Omental fat pad (tissue), 4 donors: ENCODE results near the gene PCNX1. TPM values are rescaled to one million over a fixed set of nuclear protein-coding genes. Genes with fewer than 3 reads are reported as not detected.

ENCODE experiments used
- ATAC-seq: fragments of 150-250 bp; one replicate; pipeline ENCODE4 v1.9.1; 2016; ENCODE audit warnings: mild to moderate bottlenecking, moderate library complexity; ENCODE audit not compliant: low FRiP score
- DNase-seq: peaks from one replicate; pipeline ENCODE4 v3.0.0-alpha.2; 2019; ENCODE audit warnings: low spot score
- total RNA-seq, 4 donors: library from RNA; depleted of rRNA; stranded (reverse); fragments of >200 nt; gene quantifications; one replicate each; pipeline ENCODE4 v1.1.0, GENCODE V29; 2016
- TF ChIP-seq, protein P1 (sequence below), 3 donors: fragments of 450-650 bp; IDR thresholded peaks; one replicate each; pipeline ENCODE4 v1.5.1; 2016 to 2017; ENCODE audit warnings: antibody characterized with exemption in 3 of 3, mild to moderate bottlenecking in 3 of 3, moderate library complexity in 2 of 3

PCNX1 gene
- total RNA-seq, 4 donors from 2014 or later, result 56.9 to 98.1 (median 83.3) TPM

DNA sequence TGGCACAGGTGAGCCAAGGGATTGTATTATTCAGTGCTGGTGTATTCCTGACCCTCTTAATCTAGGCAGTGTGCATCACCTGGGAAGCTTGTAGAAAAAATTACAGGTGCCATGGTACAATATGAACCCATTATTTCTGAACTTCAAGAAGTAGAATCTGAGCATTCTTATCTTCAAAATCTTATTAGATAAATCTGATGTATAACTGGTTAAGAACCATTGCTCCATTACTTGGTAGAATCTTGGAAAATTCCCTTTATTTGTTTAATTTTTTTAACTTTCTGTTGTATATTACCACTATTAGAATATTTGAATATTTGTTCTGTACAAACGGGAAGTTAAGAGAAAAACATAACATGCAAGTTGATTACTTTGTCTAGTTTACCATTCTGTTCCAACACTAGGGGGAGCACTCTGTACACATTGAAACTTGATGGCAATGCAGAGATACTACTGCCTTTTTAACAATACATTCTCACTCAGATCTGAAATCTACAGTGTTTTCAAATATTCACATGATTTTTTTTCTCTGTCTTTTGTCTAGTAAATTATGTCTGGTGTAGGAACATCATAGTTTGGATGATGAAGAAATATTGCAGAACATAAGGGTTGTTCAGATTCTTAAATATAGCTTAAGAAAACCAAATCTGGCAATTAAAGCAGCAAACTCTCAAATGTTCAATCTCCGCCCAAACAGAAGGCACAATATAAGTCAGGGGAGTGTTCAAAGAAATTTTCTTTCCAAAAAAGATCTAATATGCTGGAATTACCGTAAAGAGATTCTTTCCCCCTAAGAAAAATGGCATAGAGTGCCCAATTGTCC lies 196.6 kb downstream of the PCNX1 start:
- ATAC-seq, result peak; percentile 54
- TF ChIP-seq, protein P1, sequence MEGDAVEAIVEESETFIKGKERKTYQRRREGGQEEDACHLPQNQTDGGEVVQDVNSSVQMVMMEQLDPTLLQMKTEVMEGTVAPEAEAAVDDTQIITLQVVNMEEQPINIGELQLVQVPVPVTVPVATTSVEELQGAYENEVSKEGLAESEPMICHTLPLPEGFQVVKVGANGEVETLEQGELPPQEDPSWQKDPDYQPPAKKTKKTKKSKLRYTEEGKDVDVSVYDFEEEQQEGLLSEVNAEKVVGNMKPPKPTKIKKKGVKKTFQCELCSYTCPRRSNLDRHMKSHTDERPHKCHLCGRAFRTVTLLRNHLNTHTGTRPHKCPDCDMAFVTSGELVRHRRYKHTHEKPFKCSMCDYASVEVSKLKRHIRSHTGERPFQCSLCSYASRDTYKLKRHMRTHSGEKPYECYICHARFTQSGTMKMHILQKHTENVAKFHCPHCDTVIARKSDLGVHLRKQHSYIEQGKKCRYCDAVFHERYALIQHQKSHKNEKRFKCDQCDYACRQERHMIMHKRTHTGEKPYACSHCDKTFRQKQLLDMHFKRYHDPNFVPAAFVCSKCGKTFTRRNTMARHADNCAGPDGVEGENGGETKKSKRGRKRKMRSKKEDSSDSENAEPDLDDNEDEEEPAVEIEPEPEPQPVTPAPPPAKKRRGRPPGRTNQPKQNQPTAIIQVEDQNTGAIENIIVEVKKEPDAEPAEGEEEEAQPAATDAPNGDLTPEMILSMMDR (IDR thresholded peaks at IDR 0.05), result peak in 2 of 3 donors; percentile 26 to 29

DNA sequence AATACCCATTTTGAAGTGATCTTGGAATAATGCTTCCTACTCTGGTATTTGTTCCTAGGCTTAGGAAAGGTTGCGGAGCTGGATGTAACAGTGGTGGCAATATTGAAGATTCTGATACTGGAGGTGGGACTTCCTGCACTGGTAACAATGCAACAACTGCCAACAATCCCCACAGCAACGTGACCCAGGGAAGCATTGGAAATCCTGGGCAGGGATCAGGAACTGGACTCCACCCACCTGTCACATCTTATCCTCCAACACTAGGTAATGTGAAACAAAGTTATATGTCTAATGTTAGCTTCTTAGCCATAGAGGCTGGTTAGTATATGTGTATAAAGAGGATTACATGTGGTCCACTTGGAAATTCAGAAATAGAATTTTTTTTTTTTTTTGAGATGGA lies 197.9 kb downstream of the PCNX1 start:
- ATAC-seq (no peak), DNase-seq (no peak)
- TF ChIP-seq, protein P1 (IDR thresholded peaks at IDR 0.05), result no peak

More for the DNA sequence above, 196.6 kb downstream of the PCNX1 start:
- no peak for DNase-seq

GRCh38 chr14:71107921-71108320 lies 200.7 kb downstream of the PCNX1 start:
- DNase-seq (no peak), ATAC-seq (no peak)

GRCh38 chr14:71108398-71109119 lies 201.3 kb downstream of the PCNX1 start:
- TF ChIP-seq, protein P1 (IDR thresholded peaks at IDR 0.05), result no peak
- DNase-seq (no peak), ATAC-seq (no peak)

More at GRCh38 chr14:71107921-71108320, 200.7 kb downstream of the PCNX1 start:
- TF ChIP-seq, protein P1 (IDR thresholded peaks at IDR 0.05), result no peak

DNA sequence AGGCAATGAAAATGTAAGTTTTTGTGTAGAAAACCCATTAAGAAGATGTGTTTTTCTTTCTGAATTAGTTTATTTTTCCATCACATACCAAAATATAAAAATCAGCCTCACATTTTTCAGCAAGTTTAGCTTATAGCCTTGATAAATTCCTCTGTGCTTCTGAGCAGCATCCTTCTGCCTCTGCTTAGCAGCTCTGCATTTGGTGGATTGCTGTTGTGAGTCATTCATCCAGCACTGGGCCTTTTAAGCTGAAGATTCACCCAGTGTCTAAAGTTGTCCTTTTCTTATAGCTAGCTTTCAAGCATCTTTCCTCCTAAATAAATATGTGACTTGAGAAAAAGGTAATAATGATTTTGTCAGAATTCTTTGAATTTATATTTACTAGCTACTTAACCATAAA lies 206.1 kb downstream of the PCNX1 start:
- DNase-seq (no peak), ATAC-seq (no peak)
- TF ChIP-seq, protein P1 (IDR thresholded peaks at IDR 0.05), result no peak

DNA sequence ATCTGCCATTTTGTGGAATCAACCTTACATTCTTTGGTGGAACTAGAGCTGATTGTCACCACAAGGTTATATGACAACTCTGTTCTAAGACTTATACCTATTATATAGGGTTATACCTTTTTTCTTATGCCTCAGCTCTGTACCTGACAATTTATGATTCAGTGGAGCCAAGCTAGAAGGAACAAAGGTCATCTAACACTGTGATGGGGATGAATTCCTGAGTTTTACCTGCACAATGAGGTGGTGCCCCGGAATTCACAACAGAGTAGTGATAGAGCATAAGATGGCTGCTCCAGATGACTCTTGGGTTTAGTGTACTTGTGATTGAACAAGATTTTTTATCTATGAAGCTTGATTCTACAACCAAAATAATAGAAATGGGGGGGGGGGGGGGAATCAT lies 207.3 kb downstream of the PCNX1 start:
- no peak for ATAC-seq

More for the DNA sequence above, 207.3 kb downstream of the PCNX1 start:
- TF ChIP-seq, protein P1 (IDR thresholded peaks at IDR 0.05), result no peak
- no peak for DNase-seq
